Endothelial cell of umbilical vein (primary cell): Measurements from ENCODE around the gene GRIA3. TPM values are rescaled to one million over a fixed set of nuclear protein-coding genes. Genes with fewer than 3 reads are reported as not detected.

ENCODE experiments used
- BruUV-seq: library from RNA; stranded (reverse); fragments of 400-500 nt; replicated peaks from 2 replicates; lab custom pipeline; 2021; lab: Mats Ljungman, UMichigan
- CTCF ChIA-PET: fragments of 300-600, 350-600 bp; sonication (Branson Sonifier 250); formaldehyde crosslinking; loops from one replicate; lab custom pipeline; 2021; ENCODE audit warnings: antibody characterized with exemption, inconsistent platforms; lab: Charles Lee
- POLR2A ChIA-PET: fragments of 300-600, 350-600 bp; sonication (Branson Sonifier 250); formaldehyde crosslinking; loops from one replicate; lab custom pipeline; 2021; ENCODE audit warnings: antibody characterized with exemption, inconsistent platforms; lab: Charles Lee
- DNase-seq: peaks from one replicate; pipeline ENCODE4 v3.0.0-alpha.2; 2011; ENCODE audit warnings: low read depth, low spot score
- FAIRE-seq: peaks from 2 replicates; lab custom pipeline; 2011; peaks lifted over from hg19 to GRCh38; lab: Jason Lieb, UNC
- H2AFZ ChIP-seq: 2 replicates; pipeline ENCODE4 v1.6.0; 2012; ENCODE audit warnings: low read depth, low read length, control low read depth, inconsistent platforms
- H3K27ac ChIP-seq: 2 replicates; pipeline ENCODE4 v1.5.1; 2011; ENCODE audit warnings: low read depth, mild to moderate bottlenecking, control low read depth, low read length, moderate library complexity; ENCODE audit not compliant: insufficient read depth
- H3K27me3 ChIP-seq, 2 experiments: 2 replicates each; pipeline versions ENCODE4 v1.6.0 to v1.6.1; 2011; ENCODE audit warnings: low read length in 2 of 2, mixed read lengths in 1 of 2; ENCODE audit not compliant: control insufficient read depth in 2 of 2, insufficient read depth in 2 of 2
- H3K36me3 ChIP-seq, 2 experiments: 2 replicates in 1 of 2; 3 replicates in 1 of 2; pipeline ENCODE4 v1.5.1; 2011; ENCODE audit warnings: low read length in 2 of 2, mild to moderate bottlenecking in 1 of 2, moderate library complexity in 1 of 2; ENCODE audit not compliant: control insufficient read depth in 2 of 2, insufficient read depth in 2 of 2; ENCODE audit errors: extremely low read depth in 1 of 2
- H3K4me1 ChIP-seq: 3 replicates; pipeline ENCODE4 v1.5.1; 2011; ENCODE audit warnings: mild to moderate bottlenecking, low read length; ENCODE audit not compliant: control insufficient read depth, insufficient read depth; ENCODE audit errors: extremely low read depth
- H3K4me2 ChIP-seq: 2 replicates; pipeline ENCODE4 v1.6.1; 2011; ENCODE audit warnings: low read length, control low read depth, mixed read lengths; ENCODE audit not compliant: insufficient read depth
- H3K4me3 ChIP-seq, 3 experiments: fragments of 200-600 bp in 1 of 3; sonication (generic), shearing (Covaris generic) in 1 of 3; replicated peaks in 1 of 3; 2 replicates each; pipeline ENCODE4 v1.5.1; 2011 to 2016; ENCODE audit warnings: control low read depth in 3 of 3, low read length in 3 of 3, mild to moderate bottlenecking in 2 of 3, inconsistent platforms in 1 of 3, low read depth in 1 of 3, moderate library complexity in 1 of 3; ENCODE audit not compliant: insufficient read depth in 1 of 3
- H3K79me2 ChIP-seq: 2 replicates; pipeline ENCODE4 v1.6.0; 2012; ENCODE audit warnings: low read length, inconsistent platforms; ENCODE audit not compliant: control insufficient read depth, insufficient read depth
- H3K9ac ChIP-seq: replicated peaks from 2 replicates; pipeline ENCODE3; 2011; ENCODE audit warnings: low read length, control low read depth; ENCODE audit not compliant: insufficient read depth; ENCODE audit errors: extremely low read depth
- H3K9me1 ChIP-seq: replicated peaks from 3 replicates; pipeline ENCODE4 v1.6.0; 2011; ENCODE audit warnings: mild to moderate bottlenecking, low read length; ENCODE audit not compliant: control insufficient read depth, insufficient read depth; ENCODE audit errors: extremely low read depth
- H3K9me3 ChIP-seq: replicated peaks from 2 replicates; pipeline ENCODE4 v1.5.1; 2012; ENCODE audit warnings: low read length, inconsistent platforms; ENCODE audit not compliant: control insufficient read depth, insufficient read depth
- H4K20me1 ChIP-seq: replicated peaks from 2 replicates; pipeline ENCODE3; 2011; ENCODE audit warnings: mild to moderate bottlenecking, low read length; ENCODE audit not compliant: control insufficient read depth, insufficient read depth; ENCODE audit errors: extremely low read depth
- EZH2 ChIP-seq: IDR thresholded peaks from 2 replicates; pipeline ENCODE4 v1.6.1; 2012; ENCODE audit warnings: borderline replicate concordance, low read depth, mild to moderate bottlenecking, moderate library complexity, low read length, inconsistent platforms; ENCODE audit not compliant: severe bottlenecking
- FOS ChIP-seq: IDR thresholded peaks from 2 replicates; pipeline ENCODE4 v1.6.1; 2011; ENCODE audit warnings: mild to moderate bottlenecking, low read length, moderate library complexity, borderline replicate concordance; ENCODE audit not compliant: insufficient read depth
- GATA2 ChIP-seq: IDR thresholded peaks from 2 replicates; pipeline ENCODE4 v1.7.0; 2011; ENCODE audit warnings: low read depth, mild to moderate bottlenecking, moderate library complexity, mixed read lengths, low read length; ENCODE audit not compliant: insufficient read length, insufficient read depth
- JUN ChIP-seq: IDR thresholded peaks from 2 replicates; pipeline ENCODE4 v1.6.1; 2011; ENCODE audit warnings: borderline replicate concordance, low read depth; ENCODE audit not compliant: insufficient read length, insufficient read depth
- MAX ChIP-seq: IDR thresholded peaks from 2 replicates; pipeline ENCODE4 v1.6.1; 2011; ENCODE audit not compliant: insufficient read depth, insufficient read length
- MYC ChIP-seq: IDR thresholded peaks from one replicate; pipeline ENCODE4 v1.6.1; 2011; ENCODE audit warnings: mild to moderate bottlenecking, low read depth, low read length
- POLR2A ChIP-seq: IDR thresholded peaks from 2 replicates; pipeline ENCODE4 v1.6.1; 2012; ENCODE audit warnings: low read depth, mild to moderate bottlenecking, control low read depth, low read length
- POLR2AphosphoS5 ChIP-seq: IDR thresholded peaks from 2 replicates; pipeline ENCODE4 v1.6.1; 2012; ENCODE audit warnings: low read depth, mild to moderate bottlenecking, control low read depth, low read length, moderate library complexity; ENCODE audit not compliant: insufficient read depth
- dilution Hi-C: fragments of 300-500 bp; cut with MboI; formaldehyde crosslinking; loops from one replicate; pipeline ENCODE4 v1.15.0; 2019; ENCODE audit warnings: low sequenced_read_pairs; ENCODE audit not compliant: extremely low pct_ligation_motif_present
- intact Hi-C: fragments of 100-400 bp; cut with micrococcal nuclease; formaldehyde crosslinking; loops from one replicate; pipeline ENCODE4 v1.10.0; 2022
- polyA plus RNA-seq, 4 experiments: library from polyadenylated mRNA; depleted of rRNA in 3 of 4; stranded (reverse) in 3 of 4; unstranded in 1 of 4; fragments of >200 nt; gene quantifications; 2 replicates each; pipeline versions ENCODE4 v1.2.1 to v1.2.3, GENCODE V29; 2011 to 2012; ENCODE audit warnings: missing spikeins in 1 of 4
- total RNA-seq: library from RNA; stranded (reverse); gene quantifications from 2 replicates; pipeline ENCODE4 v1.2.3, GENCODE V29; 2021
- TF ChIP-seq, protein P1 (sequence below), 2 donors: IDR thresholded peaks; 1 replicate in 1 of 2; 2 replicates in 1 of 2; pipeline ENCODE4 v1.5.1; 2011; ENCODE audit warnings: low read length in 2 of 2, mild to moderate bottlenecking in 2 of 2, moderate library complexity in 2 of 2, control low read depth in 1 of 2, inconsistent platforms in 1 of 2, low read depth in 1 of 2; ENCODE audit not compliant: insufficient read depth in 1 of 2; ENCODE audit errors: extremely low read depth in 1 of 2

GRIA3 gene
- total and polyA plus RNA-seq, 2 donors (not counting 3 experiments of a cell fraction or from before 2014, with no cell fraction given), result not detected

GRCh38 chrX:123175366-123176122 is 8.5 kb upstream of the GRIA3 start:
- BruUV-seq, result no TSS peak
- intact Hi-C loops (no loop called here), dilution Hi-C loops (no loop called here)
- H3K9me1 ChIP-seq, result no peaks in the 10 kb centered on the region
- H3K9me3 ChIP-seq, result no peaks in the 10 kb centered on the region
- no peak overlapping the region for H3K27ac ChIP-seq
- POLR2A ChIA-PET, result no interaction called here
- DNase-seq (no peak), FAIRE-seq (no peak)
- H3K4me3 ChIP-seq, result no peak overlapping the region
- no peak overlapping the region for H3K4me2 ChIP-seq
- H3K9ac ChIP-seq, result no peak overlapping the region
- H3K27me3 ChIP-seq, result no peaks in the 10 kb centered on the region
- H3K4me1 ChIP-seq, result no peaks in the 10 kb centered on the region
- no peaks in the 10 kb centered on the region for H3K79me2 ChIP-seq
- H2AFZ ChIP-seq, result no peak overlapping the region
- CTCF ChIA-PET, result no interaction called here
- TF ChIP-seq POLR2AphosphoS5 (no peak), MAX (no peak), JUN (no peak), EZH2 (no peak), FOS (no peak), MYC (no peak), POLR2A (no peak), GATA2 (no peak)
- TF ChIP-seq, protein P1, sequence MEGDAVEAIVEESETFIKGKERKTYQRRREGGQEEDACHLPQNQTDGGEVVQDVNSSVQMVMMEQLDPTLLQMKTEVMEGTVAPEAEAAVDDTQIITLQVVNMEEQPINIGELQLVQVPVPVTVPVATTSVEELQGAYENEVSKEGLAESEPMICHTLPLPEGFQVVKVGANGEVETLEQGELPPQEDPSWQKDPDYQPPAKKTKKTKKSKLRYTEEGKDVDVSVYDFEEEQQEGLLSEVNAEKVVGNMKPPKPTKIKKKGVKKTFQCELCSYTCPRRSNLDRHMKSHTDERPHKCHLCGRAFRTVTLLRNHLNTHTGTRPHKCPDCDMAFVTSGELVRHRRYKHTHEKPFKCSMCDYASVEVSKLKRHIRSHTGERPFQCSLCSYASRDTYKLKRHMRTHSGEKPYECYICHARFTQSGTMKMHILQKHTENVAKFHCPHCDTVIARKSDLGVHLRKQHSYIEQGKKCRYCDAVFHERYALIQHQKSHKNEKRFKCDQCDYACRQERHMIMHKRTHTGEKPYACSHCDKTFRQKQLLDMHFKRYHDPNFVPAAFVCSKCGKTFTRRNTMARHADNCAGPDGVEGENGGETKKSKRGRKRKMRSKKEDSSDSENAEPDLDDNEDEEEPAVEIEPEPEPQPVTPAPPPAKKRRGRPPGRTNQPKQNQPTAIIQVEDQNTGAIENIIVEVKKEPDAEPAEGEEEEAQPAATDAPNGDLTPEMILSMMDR (IDR thresholded peaks at IDR 0.05; ENCODE audit: extremely low read depth in 1 of 2, insufficient read depth in 1 of 2, low read depth in 1 of 2, low read length in 2 of 2), result no peak
- H4K20me1 ChIP-seq, result no peaks in the 10 kb centered on the region
- no peaks in the 10 kb centered on the region for H3K36me3 ChIP-seq
